AG04450 (cell line): ENCODE measurements around the gene EGLN1. TPM values are rescaled to one million over a fixed set of nuclear protein-coding genes. Genes with fewer than 3 reads are reported as not detected.

ENCODE experiments used
- CTCF ChIA-PET: fragments of 300-600, 350-600 bp; formaldehyde crosslinking; extraction: SDS; loops from one replicate; lab custom pipeline; 2022; ENCODE audit warnings: antibody characterized with exemption, inconsistent platforms; lab: Charles Lee
- POLR2A ChIA-PET: fragments of 350-600 bp; formaldehyde crosslinking; extraction: SDS; loops from one replicate; lab custom pipeline; 2021; ENCODE audit warnings: antibody characterized with exemption, inconsistent platforms; lab: Yijun Ruan, JAX
- DNase-seq: peaks from one replicate; pipeline ENCODE4 v3.0.0-alpha.2; 2011; ENCODE audit warnings: low read depth, low spot score
- H3K27ac ChIP-seq: one replicate; pipeline ENCODE4 v1.5.1; 2012; ENCODE audit warnings: low read depth, low read length, control low read depth
- H3K27me3 ChIP-seq: one replicate; pipeline ENCODE4 v1.6.0; 2012; ENCODE audit warnings: low read length; ENCODE audit not compliant: control insufficient read depth, insufficient read depth
- H3K4me3 ChIP-seq: 2 replicates; pipeline ENCODE4 v1.5.1; 2011; ENCODE audit warnings: mild to moderate bottlenecking, low read depth, low read length, control low read depth
- H3K9me3 ChIP-seq: 2 replicates; pipeline ENCODE4 v1.5.1; 2012; ENCODE audit warnings: low read length; ENCODE audit not compliant: control insufficient read depth, insufficient read depth
- polyA plus RNA-seq: library from polyadenylated mRNA; depleted of rRNA; stranded (reverse); fragments of >200 nt; gene quantifications from 2 replicates; pipeline ENCODE4 v1.2.3, GENCODE V29; 2011
- TF ChIP-seq, protein P1 (sequence below): IDR thresholded peaks from 2 replicates; pipeline ENCODE4 v1.5.1; 2011; ENCODE audit warnings: low read depth, low read length, control low read depth, inconsistent platforms

EGLN1 gene
- polyA plus RNA-seq, 1 experiment: 48.2 TPM

DNA sequence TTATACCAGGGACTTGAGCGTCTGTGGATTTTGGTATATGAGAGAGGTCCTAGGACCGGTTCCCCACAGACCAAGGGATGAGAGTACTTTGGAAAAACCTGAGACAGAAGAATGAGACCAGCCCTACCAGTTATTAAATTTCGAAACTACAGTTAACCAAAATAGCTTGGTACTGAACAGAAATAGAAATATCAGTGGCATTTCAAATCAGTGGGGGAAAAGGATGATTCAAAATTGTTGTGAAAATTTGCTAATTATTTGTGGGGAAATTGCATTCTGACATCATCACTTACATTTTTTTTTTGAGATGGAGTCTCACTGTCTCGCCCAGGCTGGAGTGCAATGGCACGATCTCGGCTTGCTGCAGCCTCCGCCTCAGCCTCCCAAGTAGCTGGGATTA lies 92.6 kb downstream of the EGLN1 start:
- ChIA-PET CTCF (no interaction called here), POLR2A (no interaction called here)

DNA sequence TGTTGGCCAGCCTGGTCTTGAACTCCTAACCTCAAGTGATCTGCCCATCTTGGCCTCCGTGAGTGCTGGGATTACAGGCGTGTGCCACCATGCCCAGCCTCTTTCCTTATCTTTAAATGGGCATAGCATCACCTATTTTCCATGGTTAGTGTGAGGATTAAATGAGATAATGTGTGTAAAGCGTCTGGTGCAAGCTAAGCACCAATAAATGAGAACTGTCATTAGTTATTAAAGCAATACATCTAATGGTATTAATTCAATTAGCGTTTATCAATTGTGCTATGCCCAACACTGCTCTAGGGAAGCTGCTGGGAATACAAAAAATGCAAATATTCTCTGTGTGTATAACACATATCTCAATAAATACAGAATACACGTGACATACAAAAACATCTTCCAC lies 94.5 kb downstream of the EGLN1 start:
- no peak overlapping the region for H3K27ac ChIP-seq
- no peaks in the 10 kb centered on the region for H3K9me3 ChIP-seq
- no peaks in the 10 kb centered on the region for H3K27me3 ChIP-seq
- TF ChIP-seq, protein P1, sequence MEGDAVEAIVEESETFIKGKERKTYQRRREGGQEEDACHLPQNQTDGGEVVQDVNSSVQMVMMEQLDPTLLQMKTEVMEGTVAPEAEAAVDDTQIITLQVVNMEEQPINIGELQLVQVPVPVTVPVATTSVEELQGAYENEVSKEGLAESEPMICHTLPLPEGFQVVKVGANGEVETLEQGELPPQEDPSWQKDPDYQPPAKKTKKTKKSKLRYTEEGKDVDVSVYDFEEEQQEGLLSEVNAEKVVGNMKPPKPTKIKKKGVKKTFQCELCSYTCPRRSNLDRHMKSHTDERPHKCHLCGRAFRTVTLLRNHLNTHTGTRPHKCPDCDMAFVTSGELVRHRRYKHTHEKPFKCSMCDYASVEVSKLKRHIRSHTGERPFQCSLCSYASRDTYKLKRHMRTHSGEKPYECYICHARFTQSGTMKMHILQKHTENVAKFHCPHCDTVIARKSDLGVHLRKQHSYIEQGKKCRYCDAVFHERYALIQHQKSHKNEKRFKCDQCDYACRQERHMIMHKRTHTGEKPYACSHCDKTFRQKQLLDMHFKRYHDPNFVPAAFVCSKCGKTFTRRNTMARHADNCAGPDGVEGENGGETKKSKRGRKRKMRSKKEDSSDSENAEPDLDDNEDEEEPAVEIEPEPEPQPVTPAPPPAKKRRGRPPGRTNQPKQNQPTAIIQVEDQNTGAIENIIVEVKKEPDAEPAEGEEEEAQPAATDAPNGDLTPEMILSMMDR: no peak
- no peak overlapping the region for H3K4me3 ChIP-seq
- DNase-seq: no peak
- ChIA-PET POLR2A (no interaction called here), CTCF (no interaction called here)

More for the DNA sequence above, 92.6 kb downstream of the EGLN1 start:
- TF ChIP-seq, protein P1: no peak
- Histone ChIP-seq H3K9me3 (no peaks in the 10 kb centered on the region), H3K27ac (no peak overlapping the region), H3K27me3 (no peaks in the 10 kb centered on the region), H3K4me3 (no peak overlapping the region)
- no peak for DNase-seq

DNA sequence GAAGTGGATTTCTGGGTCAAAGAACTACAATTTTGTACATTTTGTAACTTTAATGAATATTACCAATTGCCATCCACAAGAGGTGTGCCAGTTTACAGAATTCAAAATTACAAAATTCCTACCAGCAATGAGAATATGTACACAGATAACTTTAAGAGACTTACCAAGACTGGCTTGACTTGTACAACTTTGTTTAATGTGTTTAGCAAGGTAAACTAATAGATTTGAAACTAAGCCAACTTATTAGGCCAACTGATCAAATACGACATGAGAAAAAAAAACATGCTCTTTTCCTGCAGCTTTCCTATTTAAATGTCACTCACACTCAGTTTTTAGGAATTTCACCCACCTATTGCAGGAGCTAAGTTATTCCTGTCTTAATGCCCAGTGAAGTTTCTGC lies 95.8 kb downstream of the EGLN1 start:
- TF ChIP-seq, protein P1: no peak
- Histone ChIP-seq H3K27me3 (no peaks in the 10 kb centered on the region), H3K4me3 (no peak overlapping the region), H3K9me3 (no peaks in the 10 kb centered on the region), H3K27ac (no peak overlapping the region)
- DNase-seq: no peak
- ChIA-PET POLR2A (no interaction called here), CTCF (no interaction called here)

DNA sequence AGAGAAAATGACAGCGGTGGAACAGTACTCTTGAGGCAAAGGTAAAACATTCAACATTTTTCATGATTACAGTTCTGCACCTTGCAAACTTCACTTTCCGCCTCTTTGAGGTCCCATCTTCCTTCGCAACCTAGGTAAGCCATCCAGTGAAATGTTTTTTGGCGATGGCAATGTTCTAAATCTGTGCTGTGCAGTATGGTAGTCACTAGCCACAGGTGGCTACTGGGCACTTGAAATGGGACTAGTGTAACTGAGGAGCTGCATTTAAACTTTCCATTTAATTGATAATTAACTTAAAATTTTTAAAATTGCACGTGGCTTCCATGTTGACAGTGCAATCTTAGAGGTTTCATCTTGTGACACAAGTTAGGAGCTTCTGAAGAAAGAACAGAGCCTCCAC lies 97.4 kb downstream of the EGLN1 start:
- ChIA-PET CTCF (interaction anchor here (1.0 kb wide), 1 partner anchor 10 kb away, joined by 3 read pairs; no protein-coding TSS in a partner anchor), POLR2A (no interaction called here)
- Histone ChIP-seq H3K27me3 (no peaks in the 10 kb centered on the region), H3K4me3 (no peak overlapping the region), H3K27ac (no peak overlapping the region), H3K9me3 (no peaks in the 10 kb centered on the region)
- TF ChIP-seq, protein P1: no peak
- DNase-seq: no peak

DNA sequence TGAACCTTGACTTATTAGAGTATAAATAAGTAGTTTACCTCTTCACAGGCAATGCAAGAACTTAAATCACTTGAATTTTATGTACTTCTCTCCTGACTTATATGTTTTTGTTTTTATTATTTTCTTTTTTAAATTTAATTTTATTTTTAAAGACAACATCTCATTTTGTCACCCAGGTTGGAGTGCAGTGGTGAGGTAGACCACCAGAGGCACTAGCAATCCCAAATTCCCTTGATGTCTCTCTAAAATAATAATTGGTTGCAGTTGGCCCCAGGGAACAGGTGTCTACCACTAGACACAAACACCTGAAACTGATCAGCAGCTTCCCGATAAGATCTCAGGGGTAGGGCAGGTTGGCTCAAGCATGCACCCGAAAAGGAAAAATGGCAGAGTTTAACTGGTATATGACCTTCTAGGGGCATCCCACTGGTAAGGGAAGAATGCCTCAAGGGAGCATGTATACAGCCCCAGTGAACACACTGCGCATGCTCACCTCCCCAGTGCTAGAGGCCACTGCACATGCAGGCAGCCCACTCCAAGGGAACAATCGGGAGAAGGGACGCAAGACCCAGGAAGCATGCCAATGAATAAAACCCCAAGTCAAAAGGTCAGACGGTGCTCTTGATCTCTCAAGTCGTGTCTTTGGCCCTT lies 99.1 kb downstream of the EGLN1 start:
- Histone ChIP-seq H3K4me3 (no peak overlapping the region), H3K9me3 (no peaks in the 10 kb centered on the region; the same call in 1 of the 2 replicates), H3K27ac (no peak overlapping the region), H3K27me3 (no peaks in the 10 kb centered on the region)
- no peak for DNase-seq
- POLR2A ChIA-PET: no interaction called here
- TF ChIP-seq, protein P1: 0 out of 2 replicates have a peak, but pooled peaks have one; percentile 9
- CTCF ChIA-PET: no interaction called here
